ENCODE results near the gene CDH4. TPM values are rescaled to one million over a fixed set of nuclear protein-coding genes. Genes with fewer than 3 reads are reported as not detected.

The CDH4 gene
- total RNA-seq, 1 donor, result 0.18 TPM

DNA sequence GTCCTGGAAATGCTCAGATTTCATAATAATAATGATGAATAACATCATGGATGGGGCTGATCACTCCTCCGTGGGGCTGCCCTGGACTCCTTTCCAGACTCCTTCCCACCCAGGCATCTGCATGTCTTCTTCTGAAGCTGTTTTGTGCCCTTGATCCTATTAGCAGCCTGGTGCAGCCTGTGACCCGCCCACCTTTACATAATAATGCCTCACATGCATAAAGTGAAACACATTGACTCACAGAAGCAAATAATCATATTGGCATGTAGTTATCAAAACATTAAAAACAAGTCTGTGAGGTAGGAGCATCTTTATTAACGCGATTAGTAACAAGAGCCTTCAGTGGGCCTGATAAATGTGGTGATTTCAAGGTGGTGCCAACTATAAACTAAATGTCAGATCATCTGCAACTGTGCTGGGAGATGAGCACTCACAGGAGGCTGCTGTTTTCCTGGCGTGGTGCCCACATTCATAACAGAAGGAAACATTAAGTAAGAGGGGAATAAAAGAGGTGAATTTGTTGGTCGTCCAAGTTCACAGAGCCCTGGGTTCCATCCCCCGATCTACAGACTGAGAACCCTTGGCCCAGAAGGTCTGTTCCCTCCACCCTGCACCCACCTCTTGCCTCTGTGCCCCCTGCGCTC lies 344.7 kb downstream of the CDH4 start:
- DNase-seq (ENCODE audit: low read depth), result no peak
- TF ChIP-seq, protein P1, sequence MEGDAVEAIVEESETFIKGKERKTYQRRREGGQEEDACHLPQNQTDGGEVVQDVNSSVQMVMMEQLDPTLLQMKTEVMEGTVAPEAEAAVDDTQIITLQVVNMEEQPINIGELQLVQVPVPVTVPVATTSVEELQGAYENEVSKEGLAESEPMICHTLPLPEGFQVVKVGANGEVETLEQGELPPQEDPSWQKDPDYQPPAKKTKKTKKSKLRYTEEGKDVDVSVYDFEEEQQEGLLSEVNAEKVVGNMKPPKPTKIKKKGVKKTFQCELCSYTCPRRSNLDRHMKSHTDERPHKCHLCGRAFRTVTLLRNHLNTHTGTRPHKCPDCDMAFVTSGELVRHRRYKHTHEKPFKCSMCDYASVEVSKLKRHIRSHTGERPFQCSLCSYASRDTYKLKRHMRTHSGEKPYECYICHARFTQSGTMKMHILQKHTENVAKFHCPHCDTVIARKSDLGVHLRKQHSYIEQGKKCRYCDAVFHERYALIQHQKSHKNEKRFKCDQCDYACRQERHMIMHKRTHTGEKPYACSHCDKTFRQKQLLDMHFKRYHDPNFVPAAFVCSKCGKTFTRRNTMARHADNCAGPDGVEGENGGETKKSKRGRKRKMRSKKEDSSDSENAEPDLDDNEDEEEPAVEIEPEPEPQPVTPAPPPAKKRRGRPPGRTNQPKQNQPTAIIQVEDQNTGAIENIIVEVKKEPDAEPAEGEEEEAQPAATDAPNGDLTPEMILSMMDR (IDR thresholded peaks at IDR 0.05; ENCODE audit: insufficient read depth, low read length), result no peak
- H3K4me3 ChIP-seq (ENCODE audit: low read depth, low read length), result no peak overlapping the region

GRCh38 chr20:61597996-61598395 lies 345.9 kb downstream of the CDH4 start:
- DNase-seq (ENCODE audit: low read depth), result no peak
- TF ChIP-seq, protein P1 (IDR thresholded peaks at IDR 0.05; ENCODE audit: insufficient read depth, low read length), result no peak
- H3K4me3 ChIP-seq (ENCODE audit: low read depth, low read length), result no peak overlapping the region

DNA sequence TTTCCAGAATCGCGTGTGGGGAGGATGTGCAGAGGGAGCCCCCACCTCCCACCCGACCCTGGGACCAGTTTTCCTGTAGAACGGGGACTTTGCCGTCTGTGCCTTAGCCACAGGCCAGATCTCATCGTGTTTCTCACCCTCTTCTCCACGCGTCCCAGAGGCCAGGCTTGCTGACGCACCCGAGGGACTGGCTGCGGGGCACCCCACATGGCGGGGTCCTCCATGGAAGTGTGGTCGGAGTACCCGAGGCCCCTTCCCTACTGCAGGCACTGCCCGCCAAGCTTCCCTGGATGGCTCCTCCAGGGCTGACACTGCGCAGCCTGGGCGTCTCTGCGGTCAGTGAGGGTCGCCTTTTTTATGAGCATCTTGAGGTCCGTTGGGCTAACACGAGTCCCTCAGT lies 346.5 kb downstream of the CDH4 start:
- TF ChIP-seq, protein P1 (IDR thresholded peaks at IDR 0.05; ENCODE audit: insufficient read depth, low read length), result no peak
- no peak overlapping the region for H3K4me3 ChIP-seq (ENCODE audit: low read depth, low read length)
- no peak for DNase-seq (ENCODE audit: low read depth)

DNA sequence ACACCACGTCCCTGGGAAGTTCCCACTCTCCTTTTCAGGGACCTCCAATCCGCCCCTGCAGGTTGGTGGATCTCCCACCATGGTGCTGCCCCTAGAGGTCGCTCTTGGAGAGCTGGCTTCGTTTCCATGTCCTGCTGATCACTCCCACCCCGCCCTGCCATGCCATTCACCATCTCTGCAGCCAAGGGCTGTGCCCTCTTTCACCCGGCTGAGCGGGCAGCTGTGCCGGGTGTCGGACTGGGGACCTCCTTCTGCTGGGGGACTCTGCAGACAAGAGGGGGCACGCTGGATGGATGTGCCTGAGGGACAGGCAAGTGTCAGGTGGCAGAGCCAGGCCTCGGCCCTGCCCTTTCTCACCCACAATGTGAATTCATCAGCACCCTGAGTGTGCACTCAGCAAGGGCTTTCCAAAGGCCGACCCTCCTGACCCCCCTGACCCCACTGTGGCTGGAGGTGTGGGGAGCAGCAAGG lies 347.0 kb downstream of the CDH4 start:
- DNase-seq (ENCODE audit: low read depth), result no peak
- TF ChIP-seq, protein P1 (IDR thresholded peaks at IDR 0.05; ENCODE audit: insufficient read depth, low read length), result no peak
- H3K4me3 ChIP-seq (ENCODE audit: low read depth, low read length), result no peak overlapping the region

DNA sequence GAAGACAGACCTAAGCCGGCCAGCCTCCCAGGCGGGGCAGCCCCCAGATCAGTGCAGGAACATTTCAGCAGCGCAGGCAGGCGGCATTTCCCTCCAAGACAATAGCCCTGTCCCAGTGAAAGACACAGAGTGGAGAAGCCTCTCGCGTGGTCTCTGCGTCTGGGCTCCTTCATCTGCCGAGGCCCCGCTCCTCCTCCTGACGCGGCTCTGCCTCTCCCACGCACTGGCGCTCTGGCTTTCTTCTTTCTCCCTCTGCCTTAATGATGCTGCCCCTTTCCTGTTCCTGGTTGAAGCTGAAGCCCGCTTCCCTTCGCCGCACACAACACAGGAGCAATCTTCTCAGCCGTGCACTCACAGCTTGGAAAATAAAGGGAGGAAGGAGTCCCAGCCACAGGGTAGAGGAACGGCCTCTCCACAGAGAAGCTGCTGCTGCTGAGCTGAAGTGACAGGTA lies 347.5 kb downstream of the CDH4 start:
- TF ChIP-seq, protein P1 (IDR thresholded peaks at IDR 0.05; ENCODE audit: insufficient read depth, low read length), result no peak
- no peak overlapping the region for H3K4me3 ChIP-seq (ENCODE audit: low read depth, low read length)
- DNase-seq (ENCODE audit: low read depth), result no peak

- TF ChIP-seq, protein P1 (IDR thresholded peaks at IDR 0.05; ENCODE audit: insufficient read depth, low read length), result no peak
- no peak overlapping the region for H3K4me3 ChIP-seq (ENCODE audit: low read depth, low read length)
- DNase-seq (ENCODE audit: low read depth), result no peak
Observed at GRCh38 chr20:61600016-61600415, 348.0 kb downstream of the CDH4 start.

DNA sequence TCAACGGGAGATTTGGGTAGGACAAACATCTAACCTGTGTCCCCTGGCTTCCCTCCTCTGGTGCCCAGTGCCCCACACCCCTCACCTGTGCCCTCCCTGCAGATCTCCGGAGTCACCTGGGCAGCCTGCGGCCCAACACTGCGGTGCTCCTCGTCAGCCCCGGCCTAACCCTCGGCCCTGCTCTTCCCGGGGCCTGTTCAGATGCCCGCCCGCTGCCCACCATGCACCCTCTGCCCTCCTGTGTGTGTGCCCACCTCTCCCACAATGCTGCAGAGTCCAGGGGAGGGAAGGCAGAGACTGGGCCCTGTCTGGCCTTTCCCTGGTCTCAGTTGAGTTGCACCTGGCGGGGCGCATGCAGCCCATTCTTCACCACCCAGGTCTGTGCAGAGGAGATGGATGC lies 349.3 kb downstream of the CDH4 start:
- TF ChIP-seq, protein P1 (IDR thresholded peaks at IDR 0.05; ENCODE audit: insufficient read depth, low read length), result no peak
- H3K4me3 ChIP-seq (ENCODE audit: low read depth, low read length), result no peak overlapping the region
- DNase-seq (ENCODE audit: low read depth), result no peak
